Epidermal melanocyte (primary cell): ENCODE results near the gene CCDC152.

Source experiments
- DNase-seq: peaks from one replicate; pipeline ENCODE4 v3.0.0; 2011; ENCODE audit warnings: low spot score; ENCODE audit not compliant: insufficient read length

The CCDC152 gene

DNA sequence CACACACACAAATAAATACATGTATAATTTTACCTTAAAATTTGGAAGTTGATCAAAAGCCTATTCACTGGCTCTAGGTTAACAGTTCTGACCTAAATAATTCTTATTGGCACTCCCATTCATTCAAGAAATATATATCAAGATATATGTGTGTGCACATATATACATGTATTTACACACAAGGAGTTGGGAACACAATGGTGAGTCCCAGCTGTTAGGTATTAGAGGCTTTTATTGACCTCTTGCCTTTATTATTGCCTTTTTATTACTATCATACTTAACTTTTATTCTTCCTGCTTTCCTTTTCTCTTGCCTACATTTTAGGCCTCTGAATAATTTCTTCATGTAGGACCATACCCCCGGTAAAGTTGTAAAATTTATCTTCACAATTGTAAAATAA lies 25.0 kb downstream of the CCDC152 start:
- DNase-seq = no peak

DNA sequence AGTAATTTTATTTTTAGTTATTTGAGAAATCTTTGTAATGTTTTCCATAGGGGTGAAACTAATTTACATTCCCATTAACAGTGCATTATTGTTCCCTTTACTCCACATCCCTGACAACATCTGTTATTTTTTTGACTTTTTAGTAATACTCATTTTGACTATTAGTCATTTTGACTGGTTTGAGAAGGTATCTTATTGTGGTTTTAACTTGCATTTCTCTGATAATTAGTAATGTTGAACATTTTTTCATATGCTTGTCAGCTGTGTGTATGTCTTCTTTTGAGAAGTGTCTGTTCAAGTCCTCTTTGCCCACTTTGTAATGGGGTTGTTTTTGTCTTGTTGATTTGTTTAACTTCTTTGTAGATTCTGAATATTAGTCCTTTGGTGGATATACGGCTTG lies 27.5 kb downstream of the CCDC152 start:
- DNase-seq = no peak

GRCh38 chr5:42785756-42786155 lies 29.1 kb downstream of the CCDC152 start:
- DNase-seq = no peak

- DNase-seq = no peak
Observed at GRCh38 chr5:42787073-42787472, 30.5 kb downstream of the CCDC152 start.

- no peak for DNase-seq
Observed at GRCh38 chr5:42787845-42788244, 31.2 kb downstream of the CCDC152 start.

- no peak for DNase-seq
Observed at GRCh38 chr5:42791151-42791550, 34.5 kb downstream of the CCDC152 start.

GRCh38 chr5:42798284-42799240 lies 41.9 kb downstream of the CCDC152 start:
- DNase-seq = no peak

GRCh38 chr5:42799241-42799608 lies 42.6 kb downstream of the CCDC152 start:
- DNase-seq = no peak

DNA sequence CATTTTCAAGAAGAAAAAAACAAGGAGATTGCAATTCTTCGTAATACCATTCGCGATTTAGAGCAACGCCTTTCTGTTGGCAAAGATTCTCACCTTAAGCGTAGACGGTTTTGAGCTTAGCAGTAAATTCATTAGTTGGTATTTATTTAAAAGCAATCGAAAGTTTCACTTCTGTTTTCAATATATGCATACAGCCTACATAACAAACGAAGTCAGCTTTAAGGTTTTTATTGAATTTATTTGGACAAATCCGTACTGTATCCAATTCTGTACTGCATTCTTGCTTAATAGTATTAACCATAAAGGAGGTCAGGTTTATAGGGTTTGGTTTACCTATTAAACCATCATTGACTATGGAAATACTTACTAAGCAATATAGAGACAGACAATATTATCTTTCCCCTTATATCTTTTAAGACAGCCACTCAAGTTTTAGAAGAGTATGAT lies 43.1 kb downstream of the CCDC152 start:
- DNase-seq = no peak

DNA sequence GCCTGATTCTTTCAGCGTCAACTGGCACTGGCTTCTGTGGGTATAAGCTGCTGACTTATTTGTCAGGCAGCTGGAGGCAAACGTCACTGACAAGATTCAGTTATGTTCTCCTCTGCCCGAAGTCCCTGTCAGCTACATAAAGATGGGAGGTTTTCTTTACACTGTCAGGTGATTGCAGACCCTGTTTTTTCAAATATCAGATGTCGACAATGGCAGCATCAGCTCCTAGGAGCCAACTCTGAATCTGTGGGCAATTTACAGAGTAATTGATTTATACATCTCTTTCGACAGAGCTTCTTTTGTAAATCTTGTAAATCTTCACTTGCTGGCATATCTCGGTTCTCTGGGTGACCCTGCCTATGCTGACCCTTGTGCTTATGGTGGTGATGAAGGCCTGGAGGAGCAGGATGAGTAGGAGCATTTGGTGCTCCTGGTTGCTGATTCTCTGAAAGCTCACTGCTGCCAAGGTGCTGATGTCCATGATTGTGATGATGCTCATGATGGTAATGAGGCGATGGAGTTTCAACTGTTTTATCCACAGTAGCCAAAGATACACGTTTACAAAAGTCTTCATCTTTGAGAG lies 44.2 kb downstream of the CCDC152 start:
- DNase-seq = no peak

DNA sequence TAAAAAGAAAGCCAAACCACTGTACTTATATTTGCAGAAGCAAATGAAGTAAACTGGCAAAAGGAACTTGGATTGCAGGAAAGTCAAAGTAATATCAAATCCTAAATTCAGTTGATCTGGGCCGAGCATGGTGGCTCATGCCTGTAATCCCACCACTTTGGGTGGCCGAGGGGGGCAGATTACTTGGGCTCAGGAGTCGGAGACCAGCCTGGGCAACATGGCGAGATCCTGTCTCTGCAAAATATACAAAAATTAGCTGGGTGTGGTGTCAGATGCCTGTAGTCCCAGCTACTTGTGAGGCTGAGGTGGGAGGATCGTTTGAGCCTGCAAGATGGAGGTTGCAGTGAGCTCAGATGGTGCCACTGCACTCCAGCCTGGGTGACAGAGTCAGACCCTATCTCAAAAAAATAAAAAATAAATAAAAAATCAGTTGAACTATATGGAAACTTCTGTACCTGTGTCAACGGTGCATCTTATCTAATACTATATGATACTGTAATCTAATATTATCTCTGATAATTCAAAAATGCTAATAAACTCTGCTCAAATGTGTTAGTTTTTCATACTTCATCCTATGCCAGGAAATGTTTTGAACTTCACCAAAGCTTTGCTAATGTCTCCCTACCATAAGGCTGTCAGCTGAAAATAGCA lies 45.0 kb downstream of the CCDC152 start:
- no peak for DNase-seq

DNA sequence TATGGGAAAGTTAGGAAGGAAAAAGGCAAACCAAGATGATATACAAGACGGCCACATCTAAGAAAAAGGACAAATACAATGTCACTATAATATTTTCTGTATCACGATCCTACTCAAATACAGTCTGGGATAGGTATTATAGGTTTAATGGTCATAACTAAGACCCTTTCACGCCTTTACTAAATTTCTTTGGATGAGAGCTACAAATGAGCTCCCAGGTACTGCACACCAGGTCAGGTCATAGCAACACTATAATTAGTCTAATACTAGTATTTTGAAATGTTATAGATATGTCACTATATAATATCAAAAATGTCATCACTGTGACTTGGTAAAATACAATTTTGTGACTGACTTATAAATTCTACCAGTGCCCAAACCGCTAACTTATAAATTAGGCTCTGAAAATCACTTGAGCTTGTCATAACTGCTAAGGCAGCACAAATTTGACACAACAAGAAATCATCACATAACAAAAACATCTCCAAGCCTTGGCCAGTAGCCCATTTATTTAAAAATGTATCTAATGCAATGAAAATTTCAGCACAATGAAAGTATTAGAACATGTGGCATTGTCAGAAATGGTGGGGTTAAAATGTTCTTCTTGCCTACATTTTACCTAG lies 48.2 kb downstream of the CCDC152 start:
- DNase-seq = no peak

DNA sequence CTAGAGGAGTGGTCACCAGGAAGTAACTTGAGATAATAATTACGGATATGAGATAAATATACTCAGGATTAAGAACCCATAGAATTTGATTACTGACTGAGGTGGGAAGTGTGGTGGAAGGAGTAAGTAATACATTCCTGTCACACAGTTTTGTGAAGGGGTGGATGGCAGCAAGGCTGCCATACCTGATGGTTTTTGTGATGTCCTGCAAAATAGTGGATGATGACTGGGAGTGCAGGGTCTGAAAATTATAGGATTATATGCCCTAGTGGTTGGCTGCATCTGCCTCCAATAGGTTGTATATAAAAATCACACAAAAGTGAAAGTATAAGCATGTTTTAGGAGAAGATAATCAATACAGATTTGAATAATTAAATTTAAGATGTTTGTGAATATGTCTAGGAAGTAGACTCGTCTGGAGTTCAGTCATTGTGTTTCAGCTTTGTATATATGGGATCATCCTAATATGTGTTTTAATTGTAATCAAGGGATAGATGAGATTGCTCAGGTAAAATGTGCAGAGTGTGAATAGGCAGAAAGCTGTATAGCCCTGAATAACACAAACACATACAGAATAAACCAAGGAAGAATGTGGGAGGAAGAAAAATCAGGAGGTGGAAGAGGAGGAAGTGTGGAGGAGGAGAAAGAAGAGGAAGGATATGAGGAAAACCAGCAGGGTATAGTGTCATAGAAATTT lies 49.5 kb downstream of the CCDC152 start:
- no peak for DNase-seq

- no peak for DNase-seq
Observed at GRCh38 chr5:42806701-42807262, 50.2 kb downstream of the CCDC152 start.

GRCh38 chr5:42807722-42808447 lies 51.3 kb downstream of the CCDC152 start:
- no peak for DNase-seq

GRCh38 chr5:42808888-42809611 lies 52.4 kb downstream of the CCDC152 start:
- DNase-seq = no peak

DNA sequence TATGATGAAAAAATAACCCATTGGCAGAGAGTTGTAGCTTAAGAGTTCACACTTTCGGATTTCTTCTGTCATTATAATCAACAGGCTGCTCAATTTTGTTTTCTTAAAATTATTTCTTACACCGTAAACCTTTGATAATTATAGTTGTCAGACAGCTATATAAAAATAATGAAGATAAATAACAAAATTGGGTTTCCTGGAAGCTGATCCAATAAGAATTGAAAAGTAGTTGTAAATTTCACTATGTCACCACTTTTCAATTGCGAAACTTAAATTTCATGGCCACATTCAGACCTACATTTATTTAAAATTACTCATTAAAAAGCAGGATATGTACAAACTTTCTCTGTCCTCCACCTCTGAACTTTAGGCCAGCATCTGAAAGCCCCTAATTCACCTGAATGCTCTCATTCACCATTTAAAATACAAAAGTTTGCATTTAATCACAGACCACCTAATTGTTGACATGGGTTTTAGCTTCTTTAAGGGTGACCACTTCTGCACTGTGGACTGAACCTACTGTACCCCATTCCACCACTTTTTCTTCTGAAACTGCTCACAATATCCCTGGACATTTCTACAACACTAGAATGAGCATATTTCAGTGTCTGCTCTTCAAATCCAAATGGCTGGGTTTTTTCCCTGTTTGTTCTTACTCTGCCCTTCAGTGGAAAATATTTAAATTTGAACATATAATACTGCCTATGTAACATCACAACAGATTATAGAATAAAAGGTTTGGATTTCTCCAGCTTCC lies 54.4 kb downstream of the CCDC152 start:
- DNase-seq = no peak

DNA sequence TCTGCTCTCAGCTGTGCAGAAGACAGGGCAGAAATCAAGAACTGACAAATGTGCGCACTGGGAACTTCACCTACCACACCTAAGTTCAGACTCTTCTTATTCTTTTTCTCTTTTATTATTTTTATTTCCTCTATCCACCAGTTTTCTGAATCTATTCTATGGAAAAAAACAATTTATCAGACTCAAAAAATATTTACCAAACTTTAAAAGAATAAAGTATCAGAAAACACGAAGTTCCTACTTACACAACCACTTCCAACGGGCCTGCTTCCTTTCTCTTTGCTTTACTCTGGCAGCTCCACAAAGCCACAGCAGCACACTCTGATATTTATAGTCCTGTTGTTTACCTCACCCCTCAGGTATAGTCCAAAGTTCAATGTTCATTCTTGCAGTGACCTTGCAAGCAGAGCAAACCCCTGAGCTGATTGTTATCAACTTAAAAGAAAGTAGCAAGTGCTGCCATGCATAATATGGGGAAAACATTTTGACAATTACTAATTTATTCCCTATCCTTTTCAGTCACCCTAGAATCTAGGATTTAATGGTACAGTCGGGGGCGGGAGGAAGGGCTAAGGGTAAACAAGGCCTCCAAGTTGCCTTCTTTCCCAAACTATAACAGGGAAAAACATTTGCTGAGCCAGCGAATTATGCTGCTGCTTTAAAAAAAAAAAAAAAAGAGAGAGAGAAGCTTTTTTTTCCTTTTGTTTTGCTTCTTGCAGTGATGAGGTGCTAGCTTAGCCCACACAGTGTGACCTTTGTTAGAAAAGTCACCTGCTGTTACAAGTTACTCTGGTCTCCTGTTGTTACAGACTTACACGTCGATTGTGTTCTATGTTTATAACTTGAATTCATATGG lies 55.2 kb downstream of the CCDC152 start, which contains the start of gene SELENOP:
Gene SELENOP (minus strand): TSS at position 302 of the 856 bp plus-strand sequence. CDS start 3,539 bp downstream, outside the sequence.
- DNase-seq = no peak
